DMS53 (cell line): ENCODE results near the gene TMF1.

Source experiments
- DNase-seq: peaks from one replicate; lab custom pipeline; 2025; lab: John Stamatoyannopoulos, UW

TMF1 gene

GRCh38 chr3:69014022-69014580 lies 38.0 kb downstream of the TMF1 start:
- no peak for DNase-seq

GRCh38 chr3:69013253-69014021 lies 38.7 kb downstream of the TMF1 start, which contains the start of gene EOGT:
EOGT (minus strand) TSS chr3:69013684; CDS start chr3:69009846, 3,838 bp downstream.
- peak; percentile 79 for DNase-seq

GRCh38 chr3:69012800-69013252 lies 39.3 kb downstream of the TMF1 start:
- peak; percentile 59 for DNase-seq

- DNase-seq = no peak
Observed at GRCh38 chr3:69012100-69012799, 39.9 kb downstream of the TMF1 start.

GRCh38 chr3:69011096-69011730 lies 40.9 kb downstream of the TMF1 start:
- DNase-seq = no peak

GRCh38 chr3:69009559-69010410 lies 42.3 kb downstream of the TMF1 start:
- no peak for DNase-seq

- no peak for DNase-seq
Observed at GRCh38 chr3:69008980-69009379, 43.2 kb downstream of the TMF1 start.

- DNase-seq = no peak
Observed at GRCh38 chr3:69005791-69006482, 46.2 kb downstream of the TMF1 start.

- no peak for DNase-seq
Observed at GRCh38 chr3:69005071-69005790, 46.9 kb downstream of the TMF1 start.

GRCh38 chr3:69004138-69004537 lies 48.0 kb downstream of the TMF1 start:
- no peak for DNase-seq

GRCh38 chr3:68999605-69000004 lies 52.5 kb downstream of the TMF1 start:
- no peak for DNase-seq

- DNase-seq = no peak
Observed at GRCh38 chr3:68999158-68999557, 53.0 kb downstream of the TMF1 start.

GRCh38 chr3:68997887-68998286 lies 54.2 kb downstream of the TMF1 start:
- DNase-seq = no peak

GRCh38 chr3:68996356-68996995 lies 55.7 kb downstream of the TMF1 start:
- no peak for DNase-seq

- no peak for DNase-seq
Observed at GRCh38 chr3:68988740-68989139, 63.4 kb downstream of the TMF1 start.

- DNase-seq = no peak
Observed at GRCh38 chr3:68987322-68987721, 64.8 kb downstream of the TMF1 start.

GRCh38 chr3:68986496-68987208 lies 65.5 kb downstream of the TMF1 start:
- DNase-seq = no peak

- DNase-seq = no peak
Observed at GRCh38 chr3:68985146-68985790, 66.9 kb downstream of the TMF1 start.
